Astrocyte of the spinal cord (primary cell): ENCODE data around the gene AGPAT1.
A peak's percentile ranks its signal among the peaks of the same experiment; 100 is the strongest.
"Not testable (repeated sequence)": the region's sequence is repeated elsewhere in the genome, so short reads cannot be mapped to it uniquely, and the experiment has no call there.

ENCODE experiments used
- DNase-seq: peaks from one replicate; pipeline ENCODE4 v3.0.0; 2011; ENCODE audit warnings: low read depth, low spot score
- H3K4me3 ChIP-seq: 2 replicates; pipeline ENCODE4 v1.5.1; 2011; ENCODE audit warnings: low read depth, mild to moderate bottlenecking, low read length, moderate library complexity
- CTCF ChIP-seq: IDR thresholded peaks from 2 replicates; pipeline ENCODE4 v1.5.1; 2012; ENCODE audit warnings: low read depth, mild to moderate bottlenecking, low read length, inconsistent platforms
- in situ Hi-C: cut with HindIII; loops from 2 replicates; pipeline ENCODE4 v1.10.0; 2017; ENCODE audit warnings: low sequenced_read_pairs

AGPAT1 gene

GRCh38 chr6:32194825-32195651 lies 19.2 kb upstream of the AGPAT1 start:
- in situ Hi-C loops, result no loop called here
- peak; percentile 67 for DNase-seq
- peak overlapping the region; percentile 36 for H3K4me3 ChIP-seq
- TF ChIP-seq CTCF, result peak; percentile 68

- TF ChIP-seq CTCF, result no peak
- in situ Hi-C loops, result no loop called here
- no peak for DNase-seq
- H3K4me3 ChIP-seq, result no peak overlapping the region
Measured at GRCh38 chr6:32194388-32194787, 18.5 kb upstream of the AGPAT1 start.

GRCh38 chr6:32193096-32193495 lies 17.2 kb upstream of the AGPAT1 start:
- in situ Hi-C loops, H3K4me3 ChIP-seq: not testable (repeated sequence)

GRCh38 chr6:32192608-32193039 lies 16.7 kb upstream of the AGPAT1 start, which contains the start of gene GPSM3:
TSS of gene GPSM3 (minus strand) at chr6:32192643. CDS start at chr6:32192513, 130 bp downstream.
- H3K4me3 ChIP-seq, result no peak within 1 kb of the TSS
- no peak for DNase-seq
- in situ Hi-C loops, result no loop called here
- no peak for TF ChIP-seq CTCF

More at GRCh38 chr6:32193096-32193495, 17.2 kb upstream of the AGPAT1 start:
- not testable (repeated sequence) for DNase-seq

GRCh38 chr6:32191696-32192607 lies 16.1 kb upstream of the AGPAT1 start:
- H3K4me3 ChIP-seq, result no peak overlapping the region
- in situ Hi-C loops, result no loop called here
- no peak for DNase-seq
- TF ChIP-seq CTCF, result no peak

GRCh38 chr6:32190911-32191677 lies 15.2 kb upstream of the AGPAT1 start:
- DNase-seq, result no peak
- in situ Hi-C loops, result no loop called here
- H3K4me3 ChIP-seq, result peak overlapping the region; percentile 76
- no peak for TF ChIP-seq CTCF
